ENCODE data around the gene BAIAP2.
"Not testable (repeated sequence)": the region's sequence is repeated elsewhere in the genome, so short reads cannot be mapped to it uniquely, and the experiment has no call there.

The BAIAP2 gene

GRCh38 chr17:81142301-81143199 is 107.6 kb downstream of the BAIAP2 start:
- DNase-seq (ENCODE audit: low spot score) = peak; percentile 49

GRCh38 chr17:81143200-81143527 is 108.2 kb downstream of the BAIAP2 start:
- no peak for DNase-seq (ENCODE audit: low spot score)

- no peak for DNase-seq (ENCODE audit: low spot score)
Observed at GRCh38 chr17:81143717-81144422, 108.9 kb downstream of the BAIAP2 start.

GRCh38 chr17:81144423-81144781 is 109.5 kb downstream of the BAIAP2 start:
- DNase-seq (ENCODE audit: low spot score) = no peak

DNA sequence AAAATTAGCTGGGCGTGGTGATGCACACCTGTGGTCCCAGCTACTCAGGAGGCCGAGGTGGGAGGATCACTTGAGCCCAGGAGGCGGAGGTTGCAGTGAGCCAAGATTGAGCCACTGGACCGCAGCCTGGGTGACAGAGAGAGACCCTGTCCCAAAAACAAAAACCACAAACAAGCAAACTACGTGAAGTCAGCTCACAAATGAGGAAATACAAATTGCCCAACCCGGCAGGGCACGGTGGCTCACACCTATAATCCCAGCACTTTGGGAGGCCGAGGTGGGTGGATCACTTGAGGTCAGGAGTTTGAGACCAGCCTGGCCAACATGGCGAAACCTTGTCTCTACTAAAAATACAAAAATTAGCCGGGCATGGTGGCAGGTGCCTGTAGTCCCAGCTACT is 111.3 kb downstream of the BAIAP2 start:
- not testable (repeated sequence) for DNase-seq (ENCODE audit: low spot score)

- no peak for DNase-seq (ENCODE audit: low spot score)
Observed at GRCh38 chr17:81147701-81148100, 112.8 kb downstream of the BAIAP2 start.

DNA sequence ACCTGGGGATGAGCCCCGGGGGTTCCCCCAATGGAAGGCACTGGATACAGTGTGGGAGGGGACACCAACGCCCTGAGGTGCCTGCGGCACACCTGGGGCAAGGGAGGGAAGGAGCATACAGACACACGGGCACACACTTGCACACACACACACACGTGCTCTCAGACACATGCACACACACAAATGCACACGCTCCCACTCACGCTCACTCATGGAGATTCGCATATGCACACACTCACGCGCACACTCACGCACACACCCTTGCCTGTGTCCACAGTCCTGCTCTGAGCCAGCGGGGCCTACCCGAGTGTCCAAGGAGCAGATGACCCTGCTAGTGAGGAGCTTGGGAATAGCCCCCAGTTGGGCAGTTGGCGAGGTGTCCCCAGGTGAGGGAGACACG is 113.6 kb downstream of the BAIAP2 start:
- DNase-seq (ENCODE audit: low spot score) = no peak

- DNase-seq (ENCODE audit: low spot score) = no peak
Observed at GRCh38 chr17:81148986-81149533, 114.1 kb downstream of the BAIAP2 start.

DNA sequence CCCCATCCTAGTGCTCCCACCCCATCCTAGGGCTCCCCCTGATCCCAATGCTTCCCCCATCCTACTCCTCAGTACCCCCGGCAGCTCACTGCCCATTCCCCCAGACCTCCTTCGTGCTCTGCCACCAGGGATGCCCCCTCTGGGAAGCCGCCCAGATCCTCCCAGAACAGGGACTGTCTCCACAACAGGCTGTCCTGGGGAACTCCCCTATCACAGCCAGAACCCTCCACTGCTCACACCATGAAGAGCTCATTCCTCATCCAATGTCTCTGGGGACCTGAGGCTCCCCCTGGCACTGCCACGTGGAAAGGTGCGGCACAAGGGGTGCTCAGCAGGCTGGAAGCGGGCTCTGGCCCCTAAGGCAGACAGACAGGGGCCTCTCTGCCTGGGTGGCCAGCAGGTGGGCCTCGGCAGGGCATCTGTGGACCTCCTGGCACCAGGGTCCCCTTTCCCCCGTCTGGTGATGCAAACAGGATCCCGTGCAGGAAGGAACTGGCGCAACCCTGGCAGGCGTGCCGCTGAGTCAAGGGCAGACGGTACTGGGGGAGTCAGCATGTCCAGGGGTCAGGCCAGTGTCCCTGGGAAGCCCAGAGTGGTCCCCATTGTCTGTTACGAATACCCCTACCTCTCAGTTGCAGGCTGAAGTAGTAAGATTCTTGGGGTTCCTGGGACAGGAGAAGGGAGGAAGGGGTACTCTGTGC is 115.6 kb downstream of the BAIAP2 start:
- no peak for DNase-seq (ENCODE audit: low spot score)

DNA sequence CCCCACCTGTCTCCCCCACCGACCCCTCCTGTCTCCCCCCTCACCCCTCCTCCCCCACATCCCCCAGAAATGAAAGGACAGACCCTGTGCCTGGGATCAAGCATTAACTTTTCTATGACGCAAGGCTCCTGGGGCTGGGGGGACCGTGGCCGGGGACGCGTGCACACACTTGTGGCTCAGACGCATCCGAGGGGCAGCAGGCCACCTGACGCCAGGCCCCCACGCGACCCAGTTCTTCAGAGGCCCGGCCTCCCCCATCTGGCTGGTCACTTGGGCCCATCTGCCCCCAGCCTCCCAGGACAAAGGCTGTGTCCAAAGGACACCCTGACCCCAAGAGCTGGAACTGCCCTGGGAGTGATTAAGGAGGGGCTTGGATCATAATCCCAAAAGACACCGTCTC is 116.3 kb downstream of the BAIAP2 start:
- no peak for DNase-seq (ENCODE audit: low spot score)

GRCh38 chr17:81152288-81152828 is 117.4 kb downstream of the BAIAP2 start:
- DNase-seq (ENCODE audit: low spot score) = no peak

DNA sequence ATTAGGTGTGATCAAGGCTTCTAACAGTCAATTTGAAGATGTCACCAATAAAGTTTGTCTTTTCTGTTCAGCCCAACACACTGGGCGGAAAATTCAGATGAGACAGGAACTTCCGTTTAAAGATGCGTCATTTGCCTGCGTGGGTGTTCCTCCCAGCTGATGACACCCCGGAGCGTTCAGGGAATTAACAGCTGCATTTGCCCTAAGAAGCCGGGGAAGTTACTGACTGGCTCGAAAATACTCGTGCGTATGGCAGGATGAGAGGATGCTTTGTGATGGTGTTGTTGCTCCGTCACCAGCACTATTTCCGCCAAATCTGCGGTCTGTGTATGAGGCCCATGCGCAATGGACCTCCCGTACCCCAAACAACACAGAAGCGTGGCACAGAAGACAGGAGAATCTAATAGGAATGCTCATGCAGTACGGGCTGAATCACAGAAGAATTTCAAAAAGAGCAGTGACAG is 118.4 kb downstream of the BAIAP2 start:
- DNase-seq (ENCODE audit: low spot score) = no peak

GRCh38 chr17:81154016-81154415 is 119.1 kb downstream of the BAIAP2 start:
- DNase-seq (ENCODE audit: low spot score) = not testable (repeated sequence)

DNA sequence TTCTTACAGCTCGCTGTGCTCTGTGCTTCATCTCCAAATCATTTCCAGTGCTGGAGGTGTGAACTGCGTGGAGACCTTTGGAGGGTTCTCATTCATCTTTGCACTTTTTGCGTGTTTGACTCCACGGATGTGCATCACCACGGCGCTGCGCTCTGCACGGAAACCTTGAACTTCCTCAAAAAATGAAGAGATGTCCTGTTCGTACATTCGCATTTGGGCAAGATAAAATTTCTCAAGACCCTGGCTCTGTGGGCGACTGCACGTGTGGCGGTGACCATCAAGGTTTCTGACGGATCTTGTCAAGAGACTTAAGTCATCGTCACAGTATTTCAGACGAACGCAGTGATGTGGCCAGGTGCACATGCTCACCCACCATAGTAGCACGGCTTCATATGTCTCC is 120.0 kb downstream of the BAIAP2 start:
- DNase-seq (ENCODE audit: low spot score) = no peak

- DNase-seq (ENCODE audit: low spot score) = no peak
Observed at GRCh38 chr17:81156866-81157805, 122.2 kb downstream of the BAIAP2 start.

- DNase-seq (ENCODE audit: low spot score) = no peak
Observed at GRCh38 chr17:81157848-81158687, 123.1 kb downstream of the BAIAP2 start.

- no peak for DNase-seq (ENCODE audit: low spot score)
Observed at GRCh38 chr17:81158688-81159590, 124.0 kb downstream of the BAIAP2 start.

DNA sequence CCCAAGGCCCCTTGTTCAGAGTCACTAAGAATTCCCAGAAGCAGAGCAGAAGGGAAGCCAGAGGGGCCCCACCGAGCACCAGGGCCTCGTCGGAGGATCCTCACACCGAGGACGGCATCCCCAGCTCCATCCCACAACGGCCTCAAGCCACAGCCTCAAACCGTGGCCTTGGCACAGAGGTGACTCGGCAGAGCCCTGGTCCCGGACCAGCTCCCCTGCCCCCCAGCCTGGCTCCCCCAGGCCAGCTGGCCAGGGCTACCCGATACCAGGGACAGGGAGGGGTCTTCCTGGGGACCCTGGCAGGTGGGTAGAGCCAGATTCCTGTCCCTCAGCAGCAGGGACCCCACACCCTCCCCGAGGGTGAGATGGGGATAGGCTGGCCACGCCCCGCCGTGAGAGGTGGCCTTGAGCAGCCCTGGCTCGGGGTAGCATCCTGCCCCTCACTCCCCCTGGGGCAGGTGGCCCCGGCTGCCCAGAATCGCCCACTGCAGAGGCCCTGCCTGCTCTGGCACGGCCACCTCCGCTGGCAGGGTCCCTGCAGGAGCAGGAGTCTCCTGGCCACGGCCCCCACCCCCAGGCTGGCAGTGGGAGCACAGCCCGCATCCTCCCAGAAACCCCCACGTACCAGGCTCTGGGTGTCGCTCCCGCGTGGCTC is 124.8 kb downstream of the BAIAP2 start:
- no peak for DNase-seq (ENCODE audit: low spot score)

- no peak for DNase-seq (ENCODE audit: low spot score)
Observed at GRCh38 chr17:81160306-81160705, 125.4 kb downstream of the BAIAP2 start.
